GM23248 (cell line): ENCODE data around the gene HDAC9. TPM values are rescaled to one million over a fixed set of nuclear protein-coding genes. Genes with fewer than 3 reads are reported as not detected.

ENCODE experiments used
- DNase-seq: peaks from one replicate; pipeline ENCODE4 v3.0.0-alpha.2; 2015
- H2AFZ ChIP-seq: fragments of 200-600 bp; sonication (generic); 2 replicates; pipeline ENCODE4 v1.6.1; 2016; ENCODE audit warnings: antibody characterized with exemption
- H3F3A ChIP-seq: fragments of 200-600 bp; sonication (generic); 2 replicates; pipeline ENCODE4 v1.6.1; 2016; ENCODE audit warnings: mild to moderate bottlenecking, antibody characterized with exemption, mixed run types; ENCODE audit not compliant: insufficient read depth
- H3K27ac ChIP-seq: fragments of 200-600 bp; sonication (generic); 2 replicates; pipeline ENCODE4 v1.5.1; 2016; ENCODE audit warnings: mild to moderate bottlenecking
- H3K27me3 ChIP-seq: fragments of 200-600 bp; sonication (generic); replicated peaks from 2 replicates; pipeline ENCODE4 v1.6.1; 2016; ENCODE audit warnings: mild to moderate bottlenecking; ENCODE audit not compliant: insufficient read depth
- H3K36me3 ChIP-seq: fragments of 200-600 bp; sonication (generic); 2 replicates; pipeline ENCODE4 v1.6.1; 2016; ENCODE audit warnings: low read depth, mild to moderate bottlenecking
- H3K4me1 ChIP-seq: fragments of 200-600 bp; sonication (generic); 2 replicates; pipeline ENCODE4 v1.6.1; 2016; ENCODE audit warnings: mild to moderate bottlenecking; ENCODE audit not compliant: insufficient read depth
- H3K4me2 ChIP-seq: fragments of 200-600 bp; sonication (generic); one replicate; pipeline ENCODE4 v1.6.1; 2016; ENCODE audit warnings: mild to moderate bottlenecking; ENCODE audit not compliant: unreplicated experiment
- H3K4me3 ChIP-seq: fragments of 200-600 bp; sonication (generic); 2 replicates; pipeline ENCODE4 v1.5.1; 2016; ENCODE audit warnings: mild to moderate bottlenecking
- H3K79me2 ChIP-seq: fragments of 200-600 bp; sonication (generic); 2 replicates; pipeline ENCODE4 v1.6.1; 2016; ENCODE audit warnings: mild to moderate bottlenecking; ENCODE audit not compliant: insufficient read depth
- H3K9ac ChIP-seq: fragments of 200-600 bp; sonication (generic); 2 replicates; pipeline ENCODE4 v1.6.1; 2016; ENCODE audit warnings: mild to moderate bottlenecking
- H3K9me2 ChIP-seq: fragments of 200-600 bp; sonication (generic); 2 replicates; pipeline ENCODE4 v1.6.1; 2016; ENCODE audit warnings: mixed run types, mild to moderate bottlenecking, moderate library complexity; ENCODE audit not compliant: insufficient read depth
- H3K9me3 ChIP-seq: fragments of 200-600 bp; sonication (generic); one replicate; pipeline ENCODE4 v1.6.1; 2017; ENCODE audit warnings: low read depth
- H4K20me1 ChIP-seq: fragments of 200-600 bp; sonication (generic); 2 replicates; pipeline ENCODE4 v1.6.0; 2016; ENCODE audit not compliant: insufficient read depth
- EZH2 ChIP-seq: fragments of 200-600 bp; sonication (generic); IDR thresholded peaks from 2 replicates; pipeline ENCODE4 v1.6.1; 2018; ENCODE audit warnings: antibody characterized with exemption, mild to moderate bottlenecking; ENCODE audit not compliant: insufficient read depth, poor library complexity, severe bottlenecking
- EZH2phosphoT487 ChIP-seq: fragments of 200-600 bp; sonication (generic); IDR thresholded peaks from 2 replicates; pipeline ENCODE4 v1.6.1; 2018; ENCODE audit warnings: antibody characterized with exemption, moderate library complexity, mild to moderate bottlenecking, low read depth; ENCODE audit not compliant: insufficient read depth
- WGBS, 2 experiments: methylation state at CpG; one replicate each; pipeline ENCODE4 v1.1.6; 2015 to 2017; ENCODE audit warnings: low lambda C conversion rate in 2 of 2, low coverage in 1 of 2; ENCODE audit errors: missing lambda C conversion rate in 2 of 2; 5-methylcytosine and 5-hydroxymethylcytosine counted together
- in situ Hi-C: fragments of 300-500 bp; cut with MboI; formaldehyde crosslinking; loops from 2 replicates; pipeline ENCODE4 v1.15.0; 2020
- polyA plus RNA-seq: library from polyadenylated mRNA; unstranded; fragments of >200 nt; fragmentation: Nextera tagmentation; extraction: Ambion mirVana; gene quantifications from 2 replicates; pipeline ENCODE4 v1.2.1, GENCODE V29; 2016
- total RNA-seq: library from RNA; depleted of rRNA; stranded (reverse); fragments of >200 nt; shearing (Covaris generic); gene quantifications from 2 replicates; pipeline ENCODE4 v1.2.3, GENCODE V29; 2014

HDAC9 gene
- total and polyA plus RNA-seq, 2 experiments from 2014 or later: 1.6 to 2.1 TPM

GRCh38 chr7:18995811-18996426 lies 500.4 kb downstream of the HDAC9 start:
- peak overlapping the region; percentile 52 for H2AFZ ChIP-seq

DNA sequence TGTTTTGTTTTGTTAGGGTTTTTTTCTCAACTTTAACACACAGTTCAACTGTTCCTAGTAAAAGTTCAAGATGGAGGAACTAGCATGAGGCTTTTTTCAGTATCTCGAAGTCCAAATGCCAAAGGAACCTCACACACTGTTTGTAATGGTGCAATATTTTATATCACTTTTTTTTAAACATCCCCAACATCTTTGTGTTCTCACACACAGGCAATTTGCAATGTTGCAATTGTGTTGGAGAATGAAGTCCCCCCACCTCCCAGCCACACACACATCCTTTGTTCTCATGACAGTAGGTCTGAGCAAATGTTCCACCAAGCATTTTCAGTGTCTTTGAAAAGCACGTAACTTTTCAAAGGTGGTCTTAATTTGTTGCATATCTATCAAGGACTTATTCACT lies 501.0 kb downstream of the HDAC9 start:
- no peaks in the 10 kb centered on the region for H3K79me2 ChIP-seq
- in situ Hi-C loops: no loop called here
- 95% methylated on average over 2 of the region's 2 CpGs for WGBS, 2 experiments
- no peaks in the 10 kb centered on the region for H4K20me1 ChIP-seq
- no peaks in the 10 kb centered on the region for H3K9me2 ChIP-seq
- TF ChIP-seq EZH2 (no peak), EZH2phosphoT487 (no peak)
- H3K36me3 ChIP-seq: no peaks in the 10 kb centered on the region; the same call in 1 of the 2 replicates
- H3K4me2 ChIP-seq: peak overlapping the region; percentile 43
- DNase-seq: no peak
- H3K27me3 ChIP-seq: no peaks in the 10 kb centered on the region
- no peak overlapping the region for H3K4me3 ChIP-seq
- no peak overlapping the region for H3K9ac ChIP-seq
- H3F3A ChIP-seq: 0 out of 2 replicates have a peak, but pooled peaks cover 21% of the 10 kb centered on the region
- no peaks in the 10 kb centered on the region for H3K9me3 ChIP-seq
- no peak overlapping the region for H3K27ac ChIP-seq
- H2AFZ ChIP-seq: peak overlapping the region; percentile 52
- H3K4me1 ChIP-seq: peaks cover 42% of the 10 kb centered on the region

More at GRCh38 chr7:18995811-18996426, 500.4 kb downstream of the HDAC9 start:
- H3K27ac ChIP-seq: no peak overlapping the region
- H3K79me2 ChIP-seq: no peaks in the 10 kb centered on the region
- peak overlapping the region; percentile 56 for H3K4me3 ChIP-seq
- H3K9ac ChIP-seq: peak overlapping the region; percentile 8; the same call in 1 of the 2 replicates
- DNase-seq: no peak
- 0 out of 2 replicates have a peak, but pooled peaks cover 21% of the 10 kb centered on the region for H3F3A ChIP-seq
- in situ Hi-C loops: no loop called here
- H3K9me3 ChIP-seq: no peaks in the 10 kb centered on the region
- H3K4me1 ChIP-seq: peaks cover 42% of the 10 kb centered on the region
- no peaks in the 10 kb centered on the region for H3K27me3 ChIP-seq
- no peaks in the 10 kb centered on the region for H3K9me2 ChIP-seq
- peak overlapping the region; percentile 43 for H3K4me2 ChIP-seq
- H3K36me3 ChIP-seq: no peaks in the 10 kb centered on the region; the same call in 1 of the 2 replicates
- 16 to 21% methylated on average over 5 of the region's 5 CpGs for WGBS, 2 experiments
- TF ChIP-seq EZH2 (no peak), EZH2phosphoT487 (no peak)
- no peaks in the 10 kb centered on the region for H4K20me1 ChIP-seq

- in situ Hi-C loops: no loop called here
- Histone ChIP-seq H3K9ac (no peak overlapping the region), H3K79me2 (no peaks in the 10 kb centered on the region), H3K27ac (no peak overlapping the region), H2AFZ (no peak overlapping the region), H3F3A (0 out of 2 replicates have a peak, but pooled peaks cover 21% of the 10 kb centered on the region), H3K27me3 (no peaks in the 10 kb centered on the region), H3K36me3 (no peaks in the 10 kb centered on the region; the same call in 1 of the 2 replicates), H4K20me1 (no peaks in the 10 kb centered on the region), H3K9me2 (no peaks in the 10 kb centered on the region), H3K4me3 (no peak overlapping the region), H3K9me3 (no peaks in the 10 kb centered on the region), H3K4me1 (peaks cover 42% of the 10 kb centered on the region), H3K4me2 (no peak overlapping the region)
- 96 to 100% methylated on average over 1 of the region's 1 CpG for WGBS, 2 experiments
- no peak for DNase-seq
- TF ChIP-seq EZH2: no peak
Measured at GRCh38 chr7:18997477-18998150, 502.1 kb downstream of the HDAC9 start.

- Histone ChIP-seq H4K20me1 (no peaks in the 10 kb centered on the region), H3K9ac (no peak overlapping the region), H3K79me2 (no peaks in the 10 kb centered on the region), H3K36me3 (no peaks in the 10 kb centered on the region; the same call in 1 of the 2 replicates), H3K9me3 (no peaks in the 10 kb centered on the region), H3K4me3 (no peak overlapping the region), H3K4me1 (peaks cover 23% of the 10 kb centered on the region), H3K4me2 (no peak overlapping the region), H2AFZ (no peak overlapping the region), H3F3A (no peaks in the 10 kb centered on the region), H3K27me3 (no peaks in the 10 kb centered on the region), H3K27ac (no peak overlapping the region), H3K9me2 (no peaks in the 10 kb centered on the region)
- WGBS, 2 experiments: 92 to 95% methylated on average over 4 of the region's 4 CpGs
- DNase-seq: no peak
- TF ChIP-seq EZH2phosphoT487: no peak
- TF ChIP-seq EZH2: no peak
- in situ Hi-C loops: no loop called here
Measured at GRCh38 chr7:19000410-19000809, 504.9 kb downstream of the HDAC9 start.
